ENCODE data around the gene SPRED3. TPM values are rescaled to one million over a fixed set of nuclear protein-coding genes. Genes with fewer than 3 reads are reported as not detected.
"Not testable (repeated sequence)": the region's sequence is repeated elsewhere in the genome, so short reads cannot be mapped to it uniquely, and the experiment has no call there.

The SPRED3 gene, protein sequence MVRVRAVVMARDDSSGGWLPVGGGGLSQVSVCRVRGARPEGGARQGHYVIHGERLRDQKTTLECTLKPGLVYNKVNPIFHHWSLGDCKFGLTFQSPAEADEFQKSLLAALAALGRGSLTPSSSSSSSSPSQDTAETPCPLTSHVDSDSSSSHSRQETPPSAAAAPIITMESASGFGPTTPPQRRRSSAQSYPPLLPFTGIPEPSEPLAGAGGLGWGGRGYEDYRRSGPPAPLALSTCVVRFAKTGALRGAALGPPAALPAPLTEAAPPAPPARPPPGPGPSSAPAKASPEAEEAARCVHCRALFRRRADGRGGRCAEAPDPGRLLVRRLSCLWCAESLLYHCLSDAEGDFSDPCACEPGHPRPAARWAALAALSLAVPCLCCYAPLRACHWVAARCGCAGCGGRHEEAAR
- 0.72 and 0.78 TPM in 2 replicates for total RNA-seq (2014; rRNA removed; shearing (Covaris generic))

DNA sequence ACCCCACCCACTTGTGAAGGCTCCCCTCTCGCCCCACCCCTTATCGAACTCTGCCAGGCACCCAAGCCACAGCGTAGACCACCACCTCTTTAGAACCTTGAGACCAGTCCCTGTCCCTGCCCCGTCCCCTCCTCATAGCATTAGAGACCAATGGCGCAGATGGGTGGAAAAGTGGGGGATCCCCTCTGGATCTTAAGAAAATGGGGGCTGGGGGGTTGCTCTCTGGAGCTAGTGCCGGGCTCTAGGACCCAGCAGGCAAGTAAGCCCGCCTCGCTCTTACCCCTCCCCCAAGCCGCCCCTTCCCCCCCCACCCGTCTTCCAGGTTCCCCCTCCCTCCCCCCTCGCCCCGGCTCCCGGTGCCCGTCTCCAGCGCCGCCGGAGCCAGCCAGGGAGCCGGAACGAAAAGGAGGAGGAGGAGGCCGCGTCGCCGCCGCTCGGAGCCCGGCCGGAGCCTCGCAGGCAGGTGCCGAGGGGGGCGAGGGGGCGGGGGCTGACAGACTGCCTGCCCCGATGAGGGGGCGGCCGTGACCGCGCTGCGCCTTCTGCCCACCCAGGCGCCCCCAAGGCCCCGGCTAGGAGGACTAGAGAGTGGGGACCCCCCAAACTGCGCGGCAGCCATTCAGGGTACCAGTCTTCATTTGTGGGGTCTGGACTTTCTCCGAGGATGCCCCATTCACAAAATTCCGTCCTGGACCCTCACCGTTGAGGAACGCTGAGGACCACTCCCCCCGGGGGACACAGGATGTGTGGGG, at the start of gene SPRED3:
TSS of gene SPRED3 (plus strand) at position 349 of the 752 bp plus-strand sequence. CDS start 1,606 bp downstream, outside the sequence.
- peak; percentile 59 for DNase-seq (ENCODE audit: low read depth)

DNA sequence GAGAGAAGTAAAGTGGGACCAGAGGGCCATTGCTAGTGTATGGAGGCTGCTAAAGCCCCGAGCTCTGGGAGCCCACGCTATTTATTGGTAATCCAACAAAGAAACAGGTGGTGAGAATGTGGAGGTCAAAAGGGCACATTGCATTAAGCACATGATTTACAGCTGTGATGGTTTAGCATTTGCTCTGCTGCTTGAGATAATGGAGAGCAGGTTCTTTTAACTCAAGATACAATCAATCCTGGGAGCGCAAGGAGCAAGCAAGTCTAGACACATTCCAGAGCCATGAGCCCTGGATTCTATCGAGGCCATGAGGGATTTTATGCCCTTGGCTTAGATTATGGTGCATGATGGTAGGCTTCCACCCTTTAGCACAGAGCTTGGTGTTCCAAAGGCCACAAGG, 49.5 kb upstream of the SPRED3 start:
- DNase-seq (ENCODE audit: low read depth) = not testable (repeated sequence)

DNA sequence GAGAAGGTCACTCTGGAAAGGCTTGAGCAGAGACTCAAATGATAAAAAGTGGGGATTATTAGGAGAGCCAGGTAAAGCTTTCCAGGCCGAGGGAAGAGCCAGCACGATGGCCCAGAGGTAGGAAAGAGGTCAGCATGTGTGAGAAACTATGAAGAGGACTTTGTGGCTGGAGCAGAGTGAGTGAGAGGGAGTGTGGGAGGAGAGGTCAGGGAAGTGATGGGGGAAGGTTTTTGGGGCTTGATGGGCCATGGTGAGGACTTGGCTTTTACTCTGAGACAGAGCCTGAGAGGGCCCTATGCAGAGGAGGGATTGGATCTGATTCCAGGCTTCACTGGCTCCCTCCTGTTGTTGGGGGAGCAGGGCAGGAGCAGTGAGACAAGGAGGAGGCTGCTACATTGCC, 47.6 kb upstream of the SPRED3 start:
- DNase-seq (ENCODE audit: low read depth) = no peak

DNA sequence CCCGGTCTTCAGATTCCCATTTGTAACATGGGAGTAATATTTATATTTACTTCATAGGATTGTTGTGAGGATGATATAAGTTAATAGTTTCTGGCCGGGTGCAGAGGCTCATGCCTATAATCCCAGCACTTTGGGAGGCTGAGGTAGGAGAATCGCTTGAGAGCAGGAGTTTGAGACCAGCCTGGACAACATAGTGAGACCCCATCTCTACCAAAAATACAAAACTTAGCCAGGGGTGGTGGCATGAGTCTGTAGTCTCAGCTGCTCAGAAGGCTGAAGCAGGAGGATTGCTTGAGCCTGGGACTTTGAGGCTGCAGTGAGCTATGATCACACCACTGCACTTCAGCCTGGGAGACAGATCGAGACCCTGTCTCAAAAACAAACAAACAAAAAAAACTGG, 41.7 kb upstream of the SPRED3 start:
- no peak for DNase-seq (ENCODE audit: low read depth)

DNA sequence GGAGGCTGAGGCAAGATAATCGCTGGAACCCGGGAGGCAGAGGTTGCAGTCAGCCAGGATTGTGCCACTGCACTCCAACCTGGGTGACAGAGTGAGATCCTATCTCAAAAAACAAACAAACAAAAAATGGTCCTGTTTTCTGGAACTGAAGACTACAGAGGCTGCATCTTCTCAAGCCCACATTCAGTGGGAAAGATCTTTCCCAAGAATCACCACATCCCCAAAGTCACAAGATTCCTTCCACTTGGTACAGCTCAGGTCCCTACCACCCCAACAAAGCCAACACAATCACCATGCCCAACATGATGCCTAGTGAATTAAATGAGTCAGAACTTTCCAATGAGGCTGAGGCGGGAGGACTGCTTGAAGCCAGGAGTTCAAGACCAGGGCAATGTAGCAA, 37.6 kb upstream of the SPRED3 start:
- no peak for DNase-seq (ENCODE audit: low read depth)

DNA sequence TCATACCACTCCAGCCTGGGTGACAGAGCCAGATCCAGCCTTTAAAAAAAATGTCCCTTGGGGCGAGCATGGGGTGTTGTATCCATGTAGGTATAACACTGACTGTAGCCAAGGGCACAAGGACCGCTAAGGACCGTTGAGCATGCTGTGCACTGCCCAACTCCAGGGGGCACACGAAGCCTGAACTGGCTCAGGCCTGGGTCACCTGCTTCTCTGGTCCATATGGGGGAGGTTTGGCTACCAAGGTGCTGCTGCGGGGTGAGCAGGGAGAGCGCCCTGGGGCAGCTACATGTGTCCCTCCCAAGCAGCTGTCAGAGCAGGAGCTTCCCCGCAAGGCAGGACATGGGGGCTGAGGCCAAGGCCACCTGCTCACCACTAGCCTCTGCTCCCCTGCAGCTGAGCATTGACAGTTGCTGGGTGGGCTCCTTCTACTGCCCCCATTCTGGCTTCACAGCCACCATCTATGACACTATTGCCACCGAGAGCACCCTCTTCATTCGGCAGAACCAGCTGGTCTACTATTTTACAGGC, 36.6 kb upstream of the SPRED3 start:
- no peak for DNase-seq (ENCODE audit: low read depth)

DNA sequence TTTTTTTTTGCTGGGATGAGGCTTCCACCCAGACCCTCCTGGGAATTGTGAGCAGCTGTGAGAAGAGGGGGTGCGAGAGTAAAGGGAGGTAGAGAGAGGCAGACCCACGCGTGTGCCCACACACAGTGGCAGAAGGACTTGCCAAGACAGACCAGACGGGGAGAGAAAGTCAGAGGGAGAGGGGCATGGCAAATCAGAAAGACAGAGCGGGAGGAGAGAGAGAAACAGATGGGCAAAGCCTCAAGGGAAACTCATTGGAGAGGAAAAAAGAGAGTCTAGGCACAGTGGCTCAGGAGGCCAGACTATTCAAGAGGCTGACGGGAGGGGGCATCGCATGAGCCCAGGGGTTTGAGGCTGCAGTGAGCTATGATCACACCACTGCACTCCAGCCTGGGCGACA, 35.9 kb upstream of the SPRED3 start:
- no peak for DNase-seq (ENCODE audit: low read depth)

DNA sequence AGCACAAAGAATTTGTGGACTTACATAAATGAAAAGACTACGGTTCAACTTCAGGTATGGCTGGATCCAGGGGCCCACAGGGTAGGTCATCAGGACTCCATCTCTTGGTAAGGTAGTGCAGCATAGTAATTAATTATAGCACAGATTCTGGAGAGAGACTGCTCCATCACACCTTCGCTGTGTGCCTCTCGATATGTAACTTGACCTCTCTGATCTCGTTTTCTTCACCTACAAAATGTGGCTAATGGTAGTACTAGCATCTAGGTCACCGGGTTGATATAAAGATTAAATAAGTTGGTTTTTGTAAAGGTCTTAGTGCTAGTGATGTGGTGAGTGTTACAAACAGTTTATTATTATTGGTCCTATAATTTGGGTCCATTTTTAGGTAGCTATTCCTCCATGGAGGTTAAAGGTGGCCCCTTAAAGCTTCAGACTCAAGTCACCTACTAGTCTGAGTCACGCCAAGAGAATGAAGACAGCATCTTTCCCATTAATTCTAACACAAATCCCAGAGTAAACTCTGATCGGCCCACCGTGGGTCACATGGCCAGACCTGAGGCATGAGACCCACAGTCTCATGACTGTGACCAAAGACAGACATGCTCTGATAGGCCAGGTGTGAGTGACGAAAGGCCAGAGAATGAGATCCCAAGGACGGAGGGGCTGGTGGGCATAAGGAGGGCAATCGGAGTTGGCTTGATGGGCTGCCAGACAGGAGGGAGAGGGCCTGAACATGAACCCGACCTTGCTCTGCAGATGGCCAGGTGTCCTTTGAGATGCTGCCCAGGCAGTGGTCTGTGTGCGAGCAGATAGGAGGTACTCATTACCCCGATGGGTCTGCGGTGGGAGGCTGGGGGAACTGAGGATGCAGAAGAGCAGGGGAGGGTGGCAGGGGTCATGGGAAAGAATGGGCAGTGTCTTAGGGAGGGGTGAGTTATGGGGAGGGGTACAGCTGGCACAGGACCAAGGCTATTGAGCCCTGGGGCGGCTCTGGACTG, 32.5 kb upstream of the SPRED3 start:
- DNase-seq (ENCODE audit: low read depth) = no peak

DNA sequence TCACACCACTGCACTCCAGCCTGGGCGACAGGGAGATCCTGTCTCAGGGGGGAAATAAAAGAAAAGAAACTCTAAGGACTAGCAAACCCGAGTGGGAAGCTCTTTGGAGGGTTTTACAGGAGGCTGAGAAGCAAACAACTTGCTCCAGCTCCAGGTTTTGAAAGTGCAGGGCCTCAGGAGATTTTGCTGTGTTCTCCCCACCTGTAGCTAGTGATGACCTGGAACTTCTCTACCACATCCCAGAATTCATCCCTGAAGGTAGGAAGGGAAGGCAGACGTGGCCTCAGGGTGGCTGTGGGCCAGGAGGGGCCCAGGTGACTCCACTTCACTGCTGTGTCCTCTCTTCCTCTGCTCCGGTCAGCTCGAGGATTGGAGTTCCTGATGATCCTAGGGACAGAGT, 30.4 kb upstream of the SPRED3 start:
- no peak for DNase-seq (ENCODE audit: low read depth)

DNA sequence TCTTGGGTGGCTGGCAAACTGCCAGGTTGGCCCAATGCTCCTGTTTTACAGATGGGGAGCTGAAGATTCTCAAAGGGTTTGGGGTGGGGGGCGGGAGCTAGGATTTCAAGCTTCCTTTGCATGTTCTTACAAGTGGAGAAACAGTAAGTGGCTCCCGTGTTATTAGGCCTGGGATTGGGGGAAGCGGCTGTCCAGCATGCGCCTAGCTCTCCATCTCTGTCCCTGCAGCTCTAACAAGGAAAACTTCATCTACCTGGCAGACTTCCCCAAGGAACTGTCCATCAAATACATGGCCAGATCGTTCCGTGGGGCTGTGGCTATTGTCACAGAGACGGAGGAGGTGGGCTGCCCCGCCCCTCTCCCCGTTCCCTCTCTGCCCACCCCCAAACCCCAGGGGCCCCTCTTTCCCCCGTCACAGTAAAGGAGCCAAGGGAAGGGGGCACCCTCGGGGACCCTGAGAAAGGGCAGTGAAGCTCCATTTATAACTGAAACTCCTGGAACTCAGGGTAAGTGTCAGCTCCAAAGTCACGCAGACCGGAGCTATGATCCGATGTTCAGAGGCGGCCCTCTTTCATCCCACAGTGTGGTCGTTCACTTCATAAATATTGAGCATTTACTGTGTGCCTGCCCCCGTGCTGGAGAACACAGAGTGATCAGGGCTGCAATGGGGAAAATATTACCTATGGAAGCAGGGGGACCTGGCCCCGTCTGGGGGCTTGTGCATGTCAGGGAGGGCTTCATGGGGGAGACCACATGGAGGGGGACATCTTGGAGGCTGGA, 29.1 kb upstream of the SPRED3 start:
- DNase-seq (ENCODE audit: low read depth) = no peak

DNA sequence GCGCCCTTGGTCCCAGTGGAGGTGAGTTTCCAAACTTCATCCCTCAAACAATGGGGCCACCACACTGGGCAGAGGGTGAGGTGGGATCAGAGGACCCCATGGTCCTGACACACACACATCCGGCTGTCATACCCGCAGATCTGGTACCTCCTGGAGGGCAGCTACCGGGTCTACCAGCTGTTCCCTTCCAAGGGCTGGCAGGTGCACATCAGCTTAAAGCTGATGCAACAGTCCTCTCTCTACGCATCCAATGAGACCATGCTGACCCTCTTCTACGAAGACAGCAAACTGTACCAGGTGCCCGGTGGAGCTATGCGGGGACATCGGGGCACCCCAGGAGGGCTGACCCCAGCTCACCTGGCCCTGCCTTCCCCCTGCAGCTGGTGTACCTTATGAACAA, 28.1 kb upstream of the SPRED3 start:
- no peak for DNase-seq (ENCODE audit: low read depth)

DNA sequence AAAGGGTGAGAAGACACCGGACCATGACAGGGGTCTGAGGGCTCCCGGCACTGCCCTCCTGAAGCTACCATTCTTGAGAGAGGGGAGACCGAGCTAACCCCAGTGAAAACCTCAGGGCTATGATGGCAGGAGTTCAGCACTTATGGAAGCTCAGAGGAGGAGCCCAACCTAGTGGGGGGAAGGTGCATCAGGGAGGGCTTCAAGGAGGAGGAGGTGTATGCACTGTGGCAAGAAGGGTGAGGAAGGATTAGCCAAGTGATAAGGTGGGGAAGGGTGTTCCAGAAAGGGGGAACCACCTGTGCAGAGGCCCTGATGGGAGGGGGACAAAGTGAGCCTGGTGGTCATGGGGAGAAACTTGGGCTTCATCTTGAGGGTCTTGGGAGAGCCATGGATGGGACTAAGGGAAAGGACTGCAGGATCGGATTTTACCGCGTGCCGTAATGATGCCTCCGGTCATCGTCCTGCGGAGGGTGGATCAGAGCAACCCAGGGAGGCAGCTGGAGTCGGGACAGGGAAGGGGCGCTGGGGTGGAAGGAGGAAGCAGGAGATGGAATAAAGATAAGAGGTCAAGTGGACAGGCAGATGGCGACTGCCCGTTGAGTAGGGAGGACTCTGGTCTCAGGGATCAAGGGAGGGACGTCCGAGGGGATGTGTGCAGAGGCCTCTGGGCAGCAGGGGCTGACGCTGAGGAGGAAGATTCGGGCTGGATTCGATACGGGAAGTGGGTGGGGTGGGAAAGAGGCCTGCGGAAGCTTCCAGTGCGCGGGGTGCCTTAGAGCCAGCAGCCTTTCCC, 27.5 kb upstream of the SPRED3 start:
- DNase-seq (ENCODE audit: low read depth) = no peak

DNA sequence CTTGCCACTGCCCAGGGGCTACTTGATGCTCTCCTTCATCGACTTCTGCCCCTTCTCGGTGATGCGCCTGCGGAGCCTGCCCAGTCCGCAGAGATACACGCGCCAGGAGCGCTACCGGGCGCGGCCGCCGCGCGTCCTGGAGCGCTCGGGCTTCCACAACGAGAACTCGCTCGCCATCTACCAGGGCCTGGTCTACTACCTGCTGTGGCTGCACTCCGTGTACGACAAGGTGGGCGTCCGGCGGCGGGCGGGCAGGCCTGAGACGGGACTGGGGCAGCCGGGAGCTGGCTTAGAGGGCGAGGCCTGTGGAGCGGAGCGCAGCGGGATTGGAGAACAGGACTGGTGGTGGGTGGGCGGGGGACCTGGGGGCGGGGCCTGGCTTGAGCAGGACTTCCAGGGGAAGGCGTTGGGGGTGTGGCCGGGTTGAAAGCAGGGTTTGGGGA, 26.8 kb upstream of the SPRED3 start:
- peak; percentile 74 for DNase-seq (ENCODE audit: low read depth)

DNA sequence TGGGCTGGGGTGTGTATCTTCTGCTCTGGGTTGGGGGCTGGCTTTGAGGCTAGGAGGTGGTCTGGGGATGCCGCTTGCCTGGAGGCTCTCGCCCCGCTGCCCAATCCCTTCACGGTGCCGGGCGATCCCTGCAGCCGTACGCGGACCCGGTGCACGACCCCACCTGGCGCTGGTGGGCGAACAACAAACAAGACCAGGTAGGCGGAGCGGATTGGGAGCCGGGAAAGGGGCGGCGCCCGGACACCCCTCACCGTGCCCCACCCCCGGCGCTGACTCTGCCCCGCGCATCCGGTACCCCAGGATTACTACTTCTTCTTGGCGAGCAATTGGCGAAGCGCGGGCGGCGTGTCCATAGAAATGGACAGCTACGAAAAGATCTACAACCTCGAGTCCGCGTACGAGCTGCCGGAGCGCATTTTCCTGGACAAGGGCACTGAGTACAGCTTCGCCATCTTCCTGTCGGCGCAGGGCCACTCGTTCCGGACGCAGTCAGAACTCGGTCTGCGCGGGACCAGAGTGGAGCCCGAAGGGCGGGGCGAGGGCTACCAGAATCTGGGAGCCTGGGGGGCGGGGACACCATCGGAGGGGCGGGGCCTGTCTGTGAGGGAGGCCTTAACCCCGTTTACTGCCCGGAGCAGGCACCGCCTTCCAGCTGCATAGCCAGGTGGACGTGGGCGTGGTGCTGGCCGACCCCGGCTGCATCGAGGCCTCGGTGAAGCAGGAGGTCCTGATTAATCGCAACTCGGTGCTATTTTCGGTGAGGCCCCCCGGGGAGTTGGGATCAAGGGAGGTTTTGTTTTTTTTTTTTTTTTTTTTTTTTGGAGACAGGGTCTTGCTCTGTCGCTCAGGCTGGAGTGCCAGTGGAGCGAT, 26.2 kb upstream of the SPRED3 start:
- DNase-seq (ENCODE audit: low read depth) = peak; percentile 77

DNA sequence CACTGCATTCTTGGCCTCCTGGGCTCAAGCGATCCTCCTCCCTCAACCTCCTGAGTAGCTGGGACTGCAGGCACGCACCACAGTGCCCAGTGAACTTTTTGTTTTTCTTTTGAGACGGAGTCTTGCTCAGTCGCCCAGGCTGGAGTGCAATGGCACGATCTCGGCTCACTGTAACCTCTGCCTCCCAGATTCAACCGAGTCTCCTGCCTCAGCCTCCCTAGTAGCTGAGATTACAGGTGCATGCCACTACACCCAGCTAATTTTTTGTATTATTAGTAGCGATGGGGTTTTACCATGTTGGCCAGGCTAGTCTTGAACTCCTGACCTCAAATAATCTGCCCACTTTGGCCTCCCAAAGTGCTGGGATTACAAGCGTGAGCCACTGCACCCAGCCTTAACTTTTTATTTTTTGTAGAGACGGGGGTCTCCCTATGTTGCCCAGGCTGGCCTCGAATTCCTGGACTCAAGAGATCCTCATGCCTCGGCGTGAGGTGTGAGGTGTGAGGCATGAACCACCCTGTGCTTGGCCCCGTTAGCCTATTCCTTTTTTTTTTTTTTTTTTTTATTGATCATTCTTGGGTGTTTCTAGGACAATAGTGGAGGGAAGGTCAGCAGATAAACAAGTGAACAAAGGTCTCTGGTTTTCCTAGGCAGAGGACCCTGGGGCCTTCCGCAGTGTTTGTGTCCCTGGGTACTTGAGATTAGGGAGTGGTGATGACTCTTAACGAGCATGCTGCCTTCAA, 25.4 kb upstream of the SPRED3 start:
- not testable (repeated sequence) for DNase-seq (ENCODE audit: low read depth)

DNA sequence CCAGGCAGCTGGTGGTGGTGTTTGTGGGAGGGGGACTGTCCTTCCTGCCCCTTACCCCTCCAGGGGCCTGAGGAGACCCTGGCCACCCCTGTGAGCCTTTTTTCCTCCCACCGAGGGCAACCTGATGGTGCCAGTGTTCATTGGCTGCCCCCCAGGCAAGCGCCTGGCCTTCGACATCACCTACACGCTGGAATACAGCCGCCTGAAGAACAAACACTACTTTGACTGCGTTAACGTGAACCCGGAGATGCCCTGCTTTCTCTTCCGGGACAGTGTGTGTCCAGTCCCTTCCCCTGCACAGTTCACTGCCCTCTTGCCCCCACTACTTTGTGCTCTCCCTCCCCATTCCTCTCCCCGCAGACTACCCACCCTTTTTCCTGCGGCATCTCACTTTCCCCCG, 21.5 kb upstream of the SPRED3 start:
- no peak for DNase-seq (ENCODE audit: low read depth)

DNA sequence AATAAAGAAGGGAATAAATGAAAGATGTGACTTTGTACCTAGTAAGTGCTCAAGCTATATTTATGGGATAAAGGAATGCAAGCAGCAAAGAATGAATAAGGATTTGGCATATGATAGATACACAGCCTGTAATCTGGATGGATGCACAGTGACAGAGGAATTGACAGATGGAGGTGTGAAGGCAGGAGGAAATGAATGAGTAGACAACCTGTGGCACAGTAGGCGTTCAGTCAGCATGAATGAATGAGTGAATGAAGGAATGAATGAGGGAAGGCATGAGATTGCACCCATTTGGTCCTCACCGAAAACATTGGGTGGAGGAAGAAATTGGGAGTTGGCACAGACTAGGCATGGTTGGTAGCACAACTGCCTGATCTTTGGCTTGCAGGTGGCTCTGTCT, 18.9 kb upstream of the SPRED3 start:
- no peak for DNase-seq (ENCODE audit: low read depth)

DNA sequence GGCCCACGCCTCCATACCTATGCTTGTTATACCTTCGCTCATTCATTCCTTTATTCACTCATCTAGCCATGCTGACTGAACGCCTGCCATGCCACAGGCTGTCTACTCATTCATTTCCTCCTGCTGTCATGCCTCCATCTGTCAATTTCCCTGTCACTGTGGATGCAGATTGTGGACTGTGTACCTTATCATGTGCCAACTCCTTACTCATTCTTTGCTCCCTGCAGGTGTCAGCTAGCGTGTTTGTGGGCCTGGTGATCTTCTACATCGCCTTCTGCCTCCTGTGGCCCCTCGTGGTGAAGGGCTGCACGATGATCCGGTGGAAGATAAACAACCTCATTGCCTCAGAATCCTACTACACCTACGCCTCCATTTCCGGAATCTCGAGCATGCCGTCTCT, 18.2 kb upstream of the SPRED3 start:
- no peak for DNase-seq (ENCODE audit: low read depth)

All from RPMI7951 (cell line).